ENCODE measurements around the gene SHH.

SHH gene

GRCh38 chr7:155845226-155845625 lies 33.0 kb upstream of the SHH start:
- Histone ChIP-seq H3K27me3 (ENCODE audit: low read length) (no peaks in the 10 kb centered on the region), H3F3A (ENCODE audit: insufficient read depth) (no peaks in the 10 kb centered on the region), H4K20me1 (ENCODE audit: low read depth, low read length) (no peaks in the 10 kb centered on the region), H3K9me2 (replicated peaks; ENCODE audit: insufficient read depth, low read length) (no peaks in the 10 kb centered on the region), H3K9ac (ENCODE audit: low read length) (no peak overlapping the region), H3K79me2 (ENCODE audit: insufficient read depth, low read length) (no peaks in the 10 kb centered on the region), H3K27ac (ENCODE audit: low read depth, low read length) (no peak overlapping the region), H3K36me3 (ENCODE audit: low read length) (no peaks in the 10 kb centered on the region), H3K4me3 (ENCODE audit: insufficient read depth, low read length, poor library complexity, severe bottlenecking) (no peak overlapping the region), H3K4me2 (ENCODE audit: low read depth, low read length, poor library complexity, severe bottlenecking) (no peak overlapping the region), H3K9me3 (ENCODE audit: insufficient read depth, low read length) (no peaks in the 10 kb centered on the region), H2AFZ (ENCODE audit: low read depth, low read length, severe bottlenecking) (no peak overlapping the region)
- no peak for TF ChIP-seq EZH2phosphoT487 (conservative IDR thresholded peaks at IDR 0.05; ENCODE audit: low read length)

- Histone ChIP-seq H3K36me3 (ENCODE audit: low read length) (no peaks in the 10 kb centered on the region), H3K9me2 (replicated peaks; ENCODE audit: insufficient read depth, low read length) (no peaks in the 10 kb centered on the region), H3K4me3 (ENCODE audit: insufficient read depth, low read length, poor library complexity, severe bottlenecking) (no peak overlapping the region), H2AFZ (ENCODE audit: low read depth, low read length, severe bottlenecking) (no peak overlapping the region), H3K27ac (ENCODE audit: low read depth, low read length) (no peak overlapping the region), H4K20me1 (ENCODE audit: low read depth, low read length) (no peaks in the 10 kb centered on the region), H3K4me2 (ENCODE audit: low read depth, low read length, poor library complexity, severe bottlenecking) (no peak overlapping the region), H3K9ac (ENCODE audit: low read length) (no peak overlapping the region), H3K79me2 (ENCODE audit: insufficient read depth, low read length) (no peaks in the 10 kb centered on the region), H3K27me3 (ENCODE audit: low read length) (no peaks in the 10 kb centered on the region), H3F3A (ENCODE audit: insufficient read depth) (no peaks in the 10 kb centered on the region), H3K9me3 (ENCODE audit: insufficient read depth, low read length) (no peaks in the 10 kb centered on the region)
- TF ChIP-seq EZH2phosphoT487 (conservative IDR thresholded peaks at IDR 0.05; ENCODE audit: low read length) (no peak), CTCF (IDR thresholded peaks at IDR 0.05; ENCODE audit: insufficient read depth, low read length, poor library complexity, severe bottlenecking) (no peak)
Measured at GRCh38 chr7:155844526-155844925, 32.3 kb upstream of the SHH start.

GRCh38 chr7:155844019-155844453 lies 31.8 kb upstream of the SHH start:
- no peak overlapping the region for H3K4me2 ChIP-seq (ENCODE audit: low read depth, low read length, poor library complexity, severe bottlenecking)
- no peaks in the 10 kb centered on the region for H3K27me3 ChIP-seq (ENCODE audit: low read length)
- H2AFZ ChIP-seq (ENCODE audit: low read depth, low read length, severe bottlenecking), result no peak overlapping the region
- no peaks in the 10 kb centered on the region for H3K36me3 ChIP-seq (ENCODE audit: low read length)
- H3K9ac ChIP-seq (ENCODE audit: low read length), result no peak overlapping the region
- no peak overlapping the region for H3K4me3 ChIP-seq (ENCODE audit: insufficient read depth, low read length, poor library complexity, severe bottlenecking)
- no peaks in the 10 kb centered on the region for H3F3A ChIP-seq (ENCODE audit: insufficient read depth)
- H3K79me2 ChIP-seq (ENCODE audit: insufficient read depth, low read length), result no peaks in the 10 kb centered on the region
- no peaks in the 10 kb centered on the region for H3K9me2 ChIP-seq (replicated peaks; ENCODE audit: insufficient read depth, low read length)
- no peak overlapping the region for H3K27ac ChIP-seq (ENCODE audit: low read depth, low read length)
- TF ChIP-seq CTCF (IDR thresholded peaks at IDR 0.05; ENCODE audit: insufficient read depth, low read length, poor library complexity, severe bottlenecking) (no peak), EZH2phosphoT487 (conservative IDR thresholded peaks at IDR 0.05; ENCODE audit: low read length) (no peak)
- H3K9me3 ChIP-seq (ENCODE audit: insufficient read depth, low read length), result no peaks in the 10 kb centered on the region
- H4K20me1 ChIP-seq (ENCODE audit: low read depth, low read length), result no peaks in the 10 kb centered on the region

- Histone ChIP-seq H2AFZ (ENCODE audit: low read depth, low read length, severe bottlenecking) (no peak overlapping the region), H3K27ac (ENCODE audit: low read depth, low read length) (no peak overlapping the region), H3K9me3 (ENCODE audit: insufficient read depth, low read length) (no peaks in the 10 kb centered on the region), H3K9me2 (replicated peaks; ENCODE audit: insufficient read depth, low read length) (no peaks in the 10 kb centered on the region), H3K4me2 (ENCODE audit: low read depth, low read length, poor library complexity, severe bottlenecking) (no peak overlapping the region), H4K20me1 (ENCODE audit: low read depth, low read length) (no peaks in the 10 kb centered on the region), H3F3A (ENCODE audit: insufficient read depth) (no peaks in the 10 kb centered on the region), H3K36me3 (ENCODE audit: low read length) (no peaks in the 10 kb centered on the region), H3K9ac (ENCODE audit: low read length) (no peak overlapping the region), H3K4me3 (ENCODE audit: insufficient read depth, low read length, poor library complexity, severe bottlenecking) (no peak overlapping the region), H3K27me3 (ENCODE audit: low read length) (no peaks in the 10 kb centered on the region), H3K79me2 (ENCODE audit: insufficient read depth, low read length) (no peaks in the 10 kb centered on the region)
- TF ChIP-seq CTCF (IDR thresholded peaks at IDR 0.05; ENCODE audit: insufficient read depth, low read length, poor library complexity, severe bottlenecking), result no peak
- no peak for TF ChIP-seq EZH2phosphoT487 (conservative IDR thresholded peaks at IDR 0.05; ENCODE audit: low read length)
Measured at GRCh38 chr7:155843426-155844018, 31.3 kb upstream of the SHH start.
